Breast epithelium (tissue), 3 donors: Measurements from ENCODE around the gene LAMA3.

Experiments
- POLR2A ChIP-seq: fragments of 450-650 bp; IDR thresholded peaks from one replicate; pipeline ENCODE4 v1.6.1; 2016; ENCODE audit warnings: antibody characterized with exemption, mild to moderate bottlenecking, moderate library complexity
- TF ChIP-seq, protein P1 (sequence below), 3 donors: fragments of 450-650 bp; IDR thresholded peaks; one replicate each; pipeline ENCODE4 v1.5.1; 2016 to 2017; ENCODE audit warnings: antibody characterized with exemption in 3 of 3, mild to moderate bottlenecking in 3 of 3, moderate library complexity in 3 of 3

DNA sequence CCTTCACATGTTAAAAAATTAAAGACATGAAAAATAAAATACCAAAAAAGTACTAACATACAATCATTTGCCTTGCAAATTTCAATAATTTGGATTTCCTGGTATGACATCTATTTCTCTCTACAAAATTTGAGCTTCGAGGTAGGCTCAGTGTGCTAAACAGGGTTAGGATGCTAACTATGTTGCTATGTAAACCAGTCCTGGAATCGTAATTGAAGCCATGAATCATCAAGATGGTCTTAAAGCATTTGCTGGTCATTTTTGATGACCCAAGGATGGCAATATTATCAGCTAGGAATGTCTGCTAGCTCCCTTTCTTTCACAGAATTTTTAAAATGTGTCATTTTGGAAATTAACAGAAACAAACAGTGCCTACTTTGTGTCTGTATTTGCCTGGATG is 217.4 kb downstream of the LAMA3 start:
- no peak for TF ChIP-seq POLR2A
- TF ChIP-seq, protein P1, sequence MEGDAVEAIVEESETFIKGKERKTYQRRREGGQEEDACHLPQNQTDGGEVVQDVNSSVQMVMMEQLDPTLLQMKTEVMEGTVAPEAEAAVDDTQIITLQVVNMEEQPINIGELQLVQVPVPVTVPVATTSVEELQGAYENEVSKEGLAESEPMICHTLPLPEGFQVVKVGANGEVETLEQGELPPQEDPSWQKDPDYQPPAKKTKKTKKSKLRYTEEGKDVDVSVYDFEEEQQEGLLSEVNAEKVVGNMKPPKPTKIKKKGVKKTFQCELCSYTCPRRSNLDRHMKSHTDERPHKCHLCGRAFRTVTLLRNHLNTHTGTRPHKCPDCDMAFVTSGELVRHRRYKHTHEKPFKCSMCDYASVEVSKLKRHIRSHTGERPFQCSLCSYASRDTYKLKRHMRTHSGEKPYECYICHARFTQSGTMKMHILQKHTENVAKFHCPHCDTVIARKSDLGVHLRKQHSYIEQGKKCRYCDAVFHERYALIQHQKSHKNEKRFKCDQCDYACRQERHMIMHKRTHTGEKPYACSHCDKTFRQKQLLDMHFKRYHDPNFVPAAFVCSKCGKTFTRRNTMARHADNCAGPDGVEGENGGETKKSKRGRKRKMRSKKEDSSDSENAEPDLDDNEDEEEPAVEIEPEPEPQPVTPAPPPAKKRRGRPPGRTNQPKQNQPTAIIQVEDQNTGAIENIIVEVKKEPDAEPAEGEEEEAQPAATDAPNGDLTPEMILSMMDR (IDR thresholded peaks at IDR 0.05), result no peak
